Neural progenitor cell (in vitro differentiated cells): Measurements from ENCODE around the gene APOD.

Experiments used
- CTCF ChIP-seq: fragments of 200-600 bp; sonication (generic); IDR thresholded peaks from 2 replicates; pipeline ENCODE4 v1.5.1; 2017; ENCODE audit warnings: antibody characterized with exemption, mild to moderate bottlenecking
- EZH2 ChIP-seq: fragments of 200-600 bp; sonication (generic); IDR thresholded peaks from 2 replicates; pipeline ENCODE4 v1.6.1; 2017; ENCODE audit warnings: antibody characterized with exemption, mild to moderate bottlenecking, moderate library complexity
- EZH2phosphoT487 ChIP-seq: fragments of 200-600 bp; sonication (generic); IDR thresholded peaks from 2 replicates; pipeline ENCODE4 v1.6.1; 2017; ENCODE audit warnings: antibody characterized with exemption

GRCh38 chr3:195553268-195553667 is 30.5 kb downstream of the APOD start:
- TF ChIP-seq CTCF (no peak), EZH2phosphoT487 (no peak), EZH2 (no peak)
